CD4-positive, alpha-beta T cell treated with Interleukin-17A for 1 hour (primary cell): ENCODE results near the gene DNAJB6.
"Not testable (repeated sequence)": the region's sequence is repeated elsewhere in the genome, so short reads cannot be mapped to it uniquely, and the experiment has no call there.

ENCODE experiments used
- DNase-seq: peaks from one replicate; pipeline ENCODE4 v3.0.0-alpha.2; 2020

Gene DNAJB6

DNA sequence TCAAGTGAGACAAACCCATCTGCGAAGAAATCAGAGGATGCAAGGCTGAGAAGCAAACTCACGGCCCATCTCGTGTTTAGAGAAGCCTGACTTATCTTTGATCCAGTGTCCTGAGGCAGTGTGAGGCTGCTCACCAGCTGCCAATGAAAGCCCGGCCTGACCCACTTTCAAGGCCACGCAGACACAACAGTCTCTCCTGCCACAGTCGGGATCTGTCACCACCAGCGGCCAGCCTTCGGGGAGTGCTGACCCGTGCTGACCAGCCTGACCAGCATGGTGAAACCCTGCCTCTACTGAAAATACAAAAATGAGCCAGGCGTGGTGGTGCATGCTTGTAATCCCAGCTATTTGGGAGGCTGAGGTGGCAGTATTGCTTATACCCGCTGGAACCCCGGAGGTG, 7.4 kb upstream of the DNAJB6 start:
- no peak for DNase-seq

DNA sequence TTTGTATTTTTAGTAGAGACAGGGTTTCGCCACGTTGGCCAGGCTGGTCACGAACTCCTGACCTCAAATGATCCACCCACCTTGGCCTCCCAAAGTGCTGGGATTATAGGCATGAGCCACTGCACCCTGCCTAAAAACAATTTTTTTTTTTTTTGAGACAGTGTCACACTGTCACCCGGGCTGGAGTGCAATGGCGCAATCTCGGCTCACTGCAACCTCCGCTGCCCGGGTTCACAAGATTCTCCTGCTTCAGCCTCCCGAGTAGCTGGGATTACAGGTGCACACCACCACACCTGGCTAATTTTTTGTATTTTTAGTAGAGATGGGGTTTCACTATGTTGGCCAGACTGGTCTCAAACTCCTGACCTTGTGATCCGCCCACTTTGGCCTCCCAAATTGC, 6.2 kb upstream of the DNAJB6 start:
- not testable (repeated sequence) for DNase-seq

DNA sequence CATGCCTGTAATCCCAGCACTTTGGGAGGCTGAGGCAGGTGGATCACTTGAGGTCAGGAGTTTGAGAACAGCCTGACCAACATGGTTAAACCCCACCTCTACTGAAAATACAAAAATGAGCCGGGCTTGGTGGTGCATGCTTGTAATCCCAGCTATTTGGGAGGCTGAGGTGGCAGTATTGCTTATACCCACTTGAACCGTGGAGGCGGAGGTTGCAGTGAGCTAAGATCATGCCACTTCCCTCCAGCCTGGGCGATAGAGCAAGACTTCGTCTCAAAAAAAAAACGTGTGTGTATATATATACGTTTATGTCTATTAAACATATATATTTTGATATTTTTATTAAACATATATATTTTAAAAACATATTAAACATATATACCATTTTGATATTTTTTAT, 5.8 kb upstream of the DNAJB6 start:
- DNase-seq, result not testable (repeated sequence)

DNA sequence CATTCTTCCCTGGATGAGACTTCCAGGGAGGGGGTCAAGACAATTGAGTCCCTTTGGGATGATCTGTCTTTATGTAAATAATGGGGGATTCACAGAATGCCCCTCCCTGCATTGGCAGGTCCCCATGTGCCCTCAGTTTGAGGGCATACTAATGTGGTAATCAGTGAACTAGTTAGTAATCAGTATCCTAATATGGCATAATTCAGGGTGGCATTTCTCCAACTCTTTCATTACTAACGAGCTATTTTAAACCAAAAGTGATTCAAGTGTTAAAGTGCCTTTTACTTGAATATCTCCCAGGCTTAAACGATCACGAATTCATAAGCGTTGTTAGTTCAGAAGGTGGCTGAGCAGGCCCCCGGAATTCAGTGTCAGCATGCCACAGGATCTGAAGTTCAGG, 1.6 kb upstream of the DNAJB6 start:
- DNase-seq, result no peak

DNA sequence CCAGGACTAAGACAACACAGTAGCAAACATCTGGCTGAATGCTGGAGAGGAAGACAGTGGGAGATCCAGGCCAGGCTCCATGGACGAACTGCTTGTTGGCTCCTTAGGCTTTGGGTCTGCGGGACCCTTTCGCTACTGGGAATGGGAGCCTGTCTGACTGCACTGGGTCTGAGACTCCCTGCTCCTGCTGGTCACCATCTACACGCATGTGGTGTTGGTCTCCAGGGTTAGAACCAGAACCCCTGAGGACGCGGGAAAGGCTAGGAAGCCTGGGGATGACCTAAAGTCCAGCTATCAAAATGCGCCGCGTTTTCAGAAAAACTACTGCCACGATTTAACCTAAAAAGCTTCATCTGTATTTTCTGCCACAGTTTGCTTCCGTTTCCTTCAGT, 817 bp upstream of the DNAJB6 start:
- no peak for DNase-seq

DNA sequence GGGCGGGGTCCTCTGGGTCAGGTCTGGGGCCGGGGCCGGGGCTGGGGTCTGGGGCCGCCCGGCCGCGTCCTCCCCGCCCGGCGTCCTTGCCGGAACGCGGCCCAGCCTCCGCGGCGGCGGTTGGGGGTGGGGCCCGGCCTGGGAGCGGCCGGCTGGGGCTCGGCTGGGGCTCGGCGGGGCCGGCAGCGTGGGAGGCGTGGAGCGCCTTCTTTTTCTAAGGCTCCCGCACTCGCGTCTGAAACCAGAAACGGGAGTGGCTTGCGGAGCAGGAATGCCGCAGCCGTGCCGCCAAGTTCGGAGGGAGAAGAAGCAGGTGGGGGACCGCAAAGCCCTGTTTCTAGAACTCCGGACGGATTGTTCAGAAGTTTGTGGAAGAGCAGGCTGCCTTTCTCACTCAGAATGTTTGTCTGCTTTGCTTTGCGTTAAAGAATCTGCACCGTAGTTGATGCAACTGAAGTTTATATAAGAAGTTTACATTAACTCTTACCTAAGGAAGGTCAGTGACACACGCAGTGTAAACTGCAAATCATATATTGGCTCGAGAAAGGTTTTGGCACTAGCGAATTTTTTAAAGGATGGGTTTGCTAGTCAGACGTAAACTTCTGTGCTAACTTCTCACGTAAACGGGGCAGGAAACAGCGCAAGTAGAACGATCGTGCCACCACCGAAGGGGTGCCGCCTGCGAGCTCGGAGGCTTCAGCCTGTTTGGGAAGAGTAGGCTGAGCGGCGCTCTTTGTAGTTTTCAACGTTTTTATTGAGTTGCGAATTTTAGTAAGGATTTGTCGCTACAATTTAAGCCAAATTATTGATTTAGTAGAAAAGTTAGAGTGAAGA, 729 bp downstream of the DNAJB6 start:
- peak; percentile 66 for DNase-seq

DNA sequence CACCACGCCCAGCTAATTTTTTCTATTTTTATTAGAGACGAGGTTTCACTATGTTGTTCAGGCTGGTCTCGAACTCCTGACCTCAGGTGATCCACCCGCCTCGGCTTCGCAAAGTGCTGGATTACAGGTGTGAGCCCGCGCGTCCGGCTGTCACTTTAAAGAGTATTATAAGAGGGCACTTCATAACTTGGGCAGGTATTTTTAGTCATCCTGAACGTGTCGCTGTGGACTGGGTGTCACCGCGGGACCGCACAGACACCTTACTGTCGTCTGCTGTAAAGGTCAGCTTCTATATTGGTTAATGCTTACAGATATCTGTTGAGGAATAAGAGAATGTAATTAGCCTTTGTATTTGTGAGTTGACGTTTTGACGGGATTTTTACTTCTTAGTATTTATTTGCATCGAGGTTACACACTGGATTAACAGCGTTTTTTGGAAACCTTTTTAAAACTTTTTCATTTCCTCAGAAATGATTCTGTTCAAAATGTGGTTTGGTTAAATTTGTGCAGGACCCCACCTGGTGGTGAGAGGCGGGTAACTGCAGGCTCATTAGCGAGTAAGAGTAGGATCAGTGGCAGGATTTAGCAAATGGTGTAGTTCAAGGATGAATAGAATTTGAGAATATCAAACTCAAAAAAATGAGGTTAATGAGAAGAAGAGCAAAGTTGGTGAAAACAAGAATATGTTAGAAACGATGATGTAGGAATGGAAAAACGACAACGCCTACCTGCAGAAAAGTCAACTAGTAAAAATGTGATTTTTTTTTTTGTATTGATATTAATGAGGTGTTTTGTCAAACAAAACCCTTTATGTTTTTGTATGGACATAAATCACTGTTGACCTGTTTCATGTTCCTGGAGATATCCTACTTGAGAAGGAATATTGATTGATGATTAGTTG, 3.2 kb downstream of the DNAJB6 start:
- DNase-seq, result peak; percentile 82

DNA sequence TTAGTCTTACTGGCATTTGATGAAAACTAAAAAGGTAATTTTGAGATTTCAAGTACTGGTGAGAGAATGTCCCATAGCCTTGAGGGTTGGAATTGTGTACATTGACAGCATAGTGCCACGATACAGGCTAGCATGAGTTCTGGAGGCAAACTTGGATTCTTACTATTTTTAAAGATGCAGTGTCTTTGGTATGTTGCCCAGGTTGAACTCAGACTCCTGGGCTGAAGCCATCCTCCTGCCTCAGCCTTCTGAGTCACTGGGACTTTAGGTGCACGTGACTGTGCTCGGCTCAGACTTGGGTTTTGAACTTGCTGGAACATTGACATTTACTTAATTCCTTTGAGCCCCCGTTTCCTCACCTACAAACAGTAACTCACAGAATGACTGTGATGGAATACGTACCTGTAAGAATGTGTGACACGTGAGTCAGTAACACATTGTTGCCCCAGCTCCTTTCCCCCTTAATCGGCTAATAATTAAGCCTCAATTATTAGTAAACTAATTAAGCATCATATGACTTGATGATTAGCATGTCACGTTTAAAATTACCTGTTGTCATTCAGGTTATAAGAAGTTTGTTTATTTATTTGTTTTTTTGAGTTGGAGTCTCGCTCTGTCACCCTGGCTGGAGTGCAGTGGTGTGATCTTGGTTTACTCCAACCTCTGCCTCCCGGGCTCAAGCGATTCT, 10.6 kb downstream of the DNAJB6 start:
- peak; percentile 5 for DNase-seq

DNA sequence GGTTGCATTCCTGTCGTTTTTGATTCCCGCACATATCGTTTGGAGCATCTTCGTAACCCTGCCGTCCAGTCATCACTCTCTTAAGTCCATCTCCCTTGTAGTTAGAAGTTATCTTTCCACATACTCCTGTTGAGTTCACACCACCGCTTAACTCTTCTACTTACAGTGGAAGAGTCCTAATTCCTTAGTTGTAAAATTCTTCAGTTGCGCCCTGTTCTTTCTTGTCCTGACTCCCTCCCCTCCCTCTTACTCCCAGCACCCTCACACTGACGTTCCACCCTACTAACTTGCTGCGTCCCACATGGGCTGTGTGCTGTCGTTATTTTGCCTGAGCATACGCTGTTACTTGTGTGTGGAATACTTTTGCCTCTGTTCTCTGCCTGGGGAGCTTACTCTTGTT, 11.7 kb downstream of the DNAJB6 start:
- DNase-seq, result no peak

DNA sequence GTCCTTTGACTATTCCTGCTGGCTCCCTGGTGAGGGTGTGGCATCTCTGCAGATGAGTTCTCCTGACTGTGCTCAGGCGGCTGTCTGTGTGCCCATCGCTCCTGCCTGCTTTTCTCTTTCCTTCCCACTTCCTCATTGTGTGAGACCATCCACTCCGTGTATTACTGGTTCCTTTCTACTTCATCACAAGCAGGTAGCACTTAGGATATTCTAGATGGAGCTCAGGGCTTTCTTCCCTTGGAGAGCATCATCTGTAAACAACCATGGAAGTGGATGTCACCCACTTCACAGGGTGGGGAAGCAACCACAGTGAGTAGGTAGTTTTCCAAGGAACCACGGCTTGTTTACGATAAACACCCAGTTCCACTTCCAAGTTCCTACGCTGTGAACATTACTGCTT, 15.7 kb downstream of the DNAJB6 start:
- DNase-seq, result no peak

DNA sequence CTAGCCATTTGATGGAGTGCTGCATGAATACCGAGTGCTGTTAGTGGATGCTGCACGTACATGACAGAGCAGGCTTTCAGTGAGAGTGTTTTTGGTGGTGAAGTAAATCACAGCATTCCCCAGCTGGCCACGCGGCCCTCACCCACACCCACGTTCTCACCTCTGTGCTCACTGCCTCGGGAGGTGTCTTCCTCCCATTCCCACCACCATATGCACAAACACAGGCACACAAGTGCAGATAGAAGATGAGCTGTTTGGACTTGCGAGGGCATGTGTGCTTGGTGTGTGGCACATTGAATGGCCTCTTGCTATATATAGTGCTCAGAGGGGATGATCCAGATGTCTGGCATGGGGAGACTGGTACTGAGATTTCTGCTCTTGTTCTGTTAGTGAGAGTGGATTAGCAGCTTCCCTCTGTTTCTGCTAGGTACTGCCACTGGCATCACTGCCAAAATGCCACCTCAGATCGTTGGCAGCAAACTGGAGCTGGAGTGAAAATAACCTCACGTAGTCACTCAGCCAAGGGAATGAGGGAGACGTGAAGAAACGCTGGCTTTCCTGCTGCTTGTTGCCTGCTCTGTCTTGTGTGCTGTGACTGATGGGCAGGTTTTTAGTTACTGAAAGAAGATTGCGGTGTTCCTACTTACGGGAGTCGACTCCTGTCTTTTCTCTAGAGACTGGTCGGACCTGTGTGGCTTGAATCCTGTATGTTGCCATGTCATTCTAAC, 19.1 kb downstream of the DNAJB6 start:
- no peak for DNase-seq

DNA sequence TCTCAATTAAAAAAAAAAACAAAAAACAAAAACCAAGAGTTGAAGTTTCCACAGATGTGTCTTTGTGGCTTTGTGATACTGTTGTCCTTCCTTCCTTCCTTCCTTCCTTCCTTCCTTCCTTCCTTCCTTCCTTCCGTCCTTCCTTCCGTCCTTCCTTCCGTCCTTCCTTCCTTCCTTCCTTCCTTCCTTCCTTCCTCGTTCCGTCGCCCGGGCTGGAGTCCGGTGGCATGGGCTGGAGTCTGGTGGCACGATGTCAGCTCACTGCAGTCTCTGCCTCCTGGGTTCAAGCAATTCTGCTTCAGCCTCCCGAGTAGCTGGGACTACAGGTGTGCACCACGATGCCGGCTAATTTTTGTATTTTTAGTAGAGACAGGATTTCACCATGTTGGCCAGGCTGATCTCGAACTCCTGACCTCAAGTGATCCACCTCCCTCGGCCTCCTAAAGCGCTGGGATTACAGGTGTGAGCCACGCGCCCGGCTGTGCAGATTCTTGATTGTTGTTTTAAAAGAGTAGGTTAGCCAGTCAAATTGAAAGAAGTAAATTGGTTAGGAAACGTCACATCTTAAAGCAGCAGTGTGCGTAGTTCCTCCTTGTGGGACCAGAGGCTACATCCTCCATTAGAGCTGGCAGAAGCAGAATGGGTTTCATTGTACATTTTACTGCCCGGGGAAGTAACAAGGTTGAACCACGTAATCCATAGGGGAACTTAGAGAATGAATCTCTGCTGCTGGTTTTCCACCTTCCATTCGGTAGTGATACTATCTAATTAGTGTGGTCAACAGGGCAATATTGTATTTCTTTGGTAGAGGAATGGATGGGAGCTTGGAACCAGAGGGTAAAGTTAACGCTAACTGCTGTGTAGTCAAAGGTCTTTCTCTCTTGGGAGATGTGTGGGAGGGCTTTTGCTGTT, 20.6 kb downstream of the DNAJB6 start:
- no peak for DNase-seq

DNA sequence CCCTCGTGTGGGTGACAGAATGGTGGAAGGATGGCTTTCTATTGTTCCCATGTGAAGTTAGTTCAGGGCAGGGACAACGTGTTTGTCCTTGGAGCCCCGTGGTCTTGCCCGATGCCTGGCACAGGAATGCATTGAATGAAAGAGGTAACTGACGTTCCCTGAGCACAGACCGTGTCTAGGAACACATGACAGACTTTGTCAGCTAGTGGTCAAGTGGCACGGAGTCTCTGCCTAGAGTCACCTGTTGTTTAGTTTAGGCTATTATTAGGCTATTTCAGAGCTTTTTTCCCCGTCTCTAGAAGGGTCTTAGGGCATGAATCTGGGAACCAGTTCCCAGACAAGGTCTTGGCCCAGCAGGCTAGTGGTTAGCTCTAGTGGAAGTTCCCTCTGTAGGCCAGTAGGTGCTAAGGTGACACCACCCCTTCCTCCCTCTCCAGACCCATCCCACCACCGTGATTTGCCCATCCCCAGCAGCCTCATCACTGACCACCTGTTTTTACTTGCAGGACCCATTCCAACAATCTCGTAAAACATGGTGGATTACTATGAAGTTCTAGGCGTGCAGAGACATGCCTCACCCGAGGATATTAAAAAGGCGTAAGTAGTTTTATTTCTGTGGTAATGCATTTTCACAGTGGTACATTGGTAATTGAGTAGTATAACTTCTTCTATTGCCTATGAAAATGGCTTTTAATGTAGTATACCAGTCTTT, 21.4 kb downstream of the DNAJB6 start:
- DNase-seq, result no peak

DNA sequence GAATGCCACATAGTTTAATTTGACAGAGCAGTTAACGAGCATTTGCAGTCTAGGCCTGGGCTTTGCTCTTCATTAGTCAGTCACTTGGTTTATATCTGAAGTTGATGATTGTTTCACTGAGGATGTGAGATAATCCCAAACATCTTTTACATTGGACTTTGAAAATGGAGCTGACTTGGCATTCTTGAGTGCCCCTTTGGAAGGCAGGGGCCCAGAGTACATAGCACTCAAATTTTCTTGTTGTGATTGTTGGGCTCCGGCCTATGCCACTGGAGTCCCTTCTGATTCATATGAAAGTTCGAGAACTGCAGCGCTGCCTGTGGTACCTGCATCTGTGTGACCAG, 21.9 kb downstream of the DNAJB6 start:
- no peak for DNase-seq

DNA sequence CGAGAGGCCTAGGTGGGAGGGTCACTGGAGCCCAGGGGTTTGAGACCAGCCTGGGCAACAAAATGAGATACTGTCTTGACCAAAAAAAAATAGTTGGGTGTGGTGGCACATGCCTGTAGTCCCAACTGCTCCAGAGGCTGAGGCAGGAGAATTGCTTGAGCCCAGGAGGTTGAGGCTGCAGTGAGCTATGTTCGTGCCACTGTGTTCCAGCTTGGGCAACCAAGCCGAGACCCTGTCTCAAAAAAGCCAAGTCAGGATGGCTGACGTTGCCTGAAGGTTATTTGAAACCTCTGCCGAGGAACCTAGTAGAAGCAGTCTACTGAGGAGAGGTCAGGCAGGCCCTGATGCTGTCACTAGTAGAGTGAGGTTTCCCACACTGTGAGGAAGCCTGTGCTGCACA, 22.8 kb downstream of the DNAJB6 start:
- no peak for DNase-seq

DNA sequence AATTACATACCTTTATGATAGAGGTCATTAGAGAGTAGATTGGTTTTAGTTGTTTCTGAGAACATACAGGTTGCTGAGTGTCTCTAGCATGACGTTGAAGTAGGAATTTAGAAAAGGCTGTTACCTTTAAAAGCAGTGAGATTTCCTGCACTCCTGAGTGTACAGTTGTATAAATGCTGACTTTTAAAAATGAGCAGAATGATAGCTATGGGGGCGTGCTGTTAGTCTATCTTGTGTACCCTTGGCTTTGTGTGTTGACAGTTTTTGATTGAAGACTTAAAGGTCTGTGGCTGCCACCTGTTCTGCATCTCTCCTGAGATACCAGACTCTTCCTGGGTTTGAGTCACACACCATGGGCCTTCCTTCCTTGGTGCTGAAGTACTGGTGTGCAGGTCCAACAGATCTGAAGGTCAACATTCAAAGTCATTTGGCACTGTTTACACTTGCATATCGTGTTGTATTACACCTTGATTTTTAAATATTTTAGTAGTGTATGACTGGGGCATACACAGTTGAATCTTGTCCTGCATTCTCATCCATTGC, 23.8 kb downstream of the DNAJB6 start:
- DNase-seq, result no peak

DNA sequence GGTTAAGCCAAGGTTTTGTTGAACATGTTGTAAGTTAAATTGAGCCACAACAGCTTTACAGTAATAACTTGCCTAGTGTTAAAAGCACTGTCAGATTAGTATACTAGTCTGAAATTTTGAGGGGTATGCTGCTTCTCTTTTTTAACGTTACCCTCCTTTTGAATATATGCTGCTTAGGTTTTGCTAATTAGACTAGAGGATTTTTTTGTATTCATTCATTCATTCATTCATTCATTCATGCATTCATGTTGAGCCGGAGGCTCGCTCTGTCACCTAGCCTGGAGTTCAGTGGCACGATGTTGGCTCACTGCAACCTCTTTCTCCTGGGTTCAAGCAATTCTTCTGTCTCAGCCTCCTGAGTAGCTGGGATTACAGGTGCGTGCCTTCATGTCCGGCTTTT, 24.7 kb downstream of the DNAJB6 start:
- no peak for DNase-seq

DNA sequence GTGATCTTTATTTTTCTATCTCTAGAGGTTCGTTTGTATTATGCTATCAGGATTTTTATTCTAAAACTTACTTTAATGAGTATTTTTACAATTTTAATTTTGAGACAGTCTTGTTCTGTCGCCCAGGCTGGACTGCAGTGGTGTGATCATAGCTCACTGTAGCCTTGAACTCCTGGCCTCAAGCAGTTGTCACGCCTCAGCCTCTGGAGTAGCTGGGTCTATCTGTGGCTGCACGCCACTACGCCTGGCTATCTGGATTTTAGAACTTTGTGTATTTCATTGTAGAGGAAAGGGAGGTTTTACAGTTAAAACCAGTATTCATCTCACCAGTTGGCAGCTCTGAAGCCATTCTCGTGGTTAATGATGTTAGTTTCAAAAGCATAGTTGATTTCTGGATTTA, 25.9 kb downstream of the DNAJB6 start:
- DNase-seq, result no peak

DNA sequence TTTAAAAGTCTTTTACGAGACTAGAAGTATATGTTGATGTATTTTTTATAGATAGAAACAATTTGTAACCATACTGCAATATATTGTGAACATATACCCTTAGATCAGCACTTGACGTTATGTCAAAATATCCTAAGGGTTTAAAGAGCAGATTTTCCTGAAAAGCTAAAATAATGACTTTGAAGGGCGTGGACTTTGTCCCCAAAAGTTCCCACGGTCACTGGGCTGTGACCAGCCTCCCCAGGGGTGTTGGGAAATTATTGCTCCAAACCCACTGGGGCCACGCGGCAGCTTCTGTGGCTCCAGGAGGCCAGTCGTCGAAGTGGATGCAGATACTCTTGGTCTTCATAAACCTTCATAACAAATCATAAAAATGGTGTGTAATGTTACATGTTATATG, 29.9 kb downstream of the DNAJB6 start:
- no peak for DNase-seq

DNA sequence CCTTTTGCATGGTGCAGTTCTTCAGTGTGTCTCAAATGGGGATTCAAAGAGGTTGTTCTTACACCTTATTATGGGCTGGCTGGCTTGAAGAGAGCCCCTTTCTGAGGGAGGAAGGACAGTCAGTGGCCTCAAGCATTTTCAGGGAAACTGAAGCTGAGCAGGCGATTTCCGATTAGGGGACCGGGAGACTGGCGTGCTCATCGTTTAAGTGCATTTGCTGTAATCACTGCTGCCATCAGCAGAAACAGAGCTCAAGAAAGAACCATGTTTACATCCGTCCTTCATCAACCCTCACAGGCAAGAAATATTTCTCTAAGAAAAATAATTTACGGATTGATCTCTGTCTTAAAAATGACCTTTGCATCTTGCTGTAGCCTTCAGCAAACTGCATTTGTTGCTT, 32.2 kb downstream of the DNAJB6 start:
- DNase-seq, result no peak

DNA sequence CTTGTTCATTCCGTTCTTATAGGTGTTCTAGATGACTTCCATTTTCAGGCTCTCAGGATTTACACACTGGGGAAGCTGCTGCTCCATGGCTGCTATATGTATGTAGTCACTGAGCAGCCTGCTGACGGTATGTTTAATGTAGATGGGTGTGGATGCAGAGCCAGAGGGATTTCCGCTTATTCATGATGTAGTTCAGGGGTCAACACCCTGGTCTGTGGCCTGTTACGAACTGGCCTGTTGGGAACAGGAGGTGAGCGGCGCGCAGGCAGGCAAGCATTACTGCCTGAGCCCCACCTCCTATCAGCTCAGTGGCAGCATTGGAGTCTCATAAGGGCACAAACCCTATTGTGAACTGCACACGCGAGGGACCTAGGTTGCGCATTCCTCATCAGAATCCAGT, 33.9 kb downstream of the DNAJB6 start:
- no peak for DNase-seq
